H1 (cell line): ENCODE measurements around the gene CACFD1.

Experiments used
- RNF2 ChIP-seq: fragments of 200-900, 300-1000 bp; sonication (generic); IDR thresholded peaks from 2 replicates; pipeline ENCODE4 v1.7.1; 2016; ENCODE audit warnings: borderline replicate concordance, low read depth, mild to moderate bottlenecking, antibody characterized with exemption, low read length; ENCODE audit not compliant: poor library complexity, severe bottlenecking; ENCODE audit errors: missing control alignments
- RXRA ChIP-seq: IDR thresholded peaks from 2 replicates; pipeline ENCODE4 v1.6.1; 2011; ENCODE audit warnings: low read depth, mild to moderate bottlenecking, low read length, moderate library complexity; ENCODE audit not compliant: insufficient read depth
- TF ChIP-seq, protein P1 (sequence below), 3 experiments: IDR thresholded peaks; 1 replicate in 2 of 3; 2 replicates in 1 of 3; pipeline versions ENCODE4 v1.5.1 to v1.6.1; 2011; ENCODE audit warnings: low read length in 3 of 3, mild to moderate bottlenecking in 3 of 3, inconsistent platforms in 2 of 3, low read depth in 1 of 3, moderate library complexity in 1 of 3; ENCODE audit not compliant: insufficient read depth in 1 of 3; ENCODE audit errors: control extremely low read depth in 1 of 3

DNA sequence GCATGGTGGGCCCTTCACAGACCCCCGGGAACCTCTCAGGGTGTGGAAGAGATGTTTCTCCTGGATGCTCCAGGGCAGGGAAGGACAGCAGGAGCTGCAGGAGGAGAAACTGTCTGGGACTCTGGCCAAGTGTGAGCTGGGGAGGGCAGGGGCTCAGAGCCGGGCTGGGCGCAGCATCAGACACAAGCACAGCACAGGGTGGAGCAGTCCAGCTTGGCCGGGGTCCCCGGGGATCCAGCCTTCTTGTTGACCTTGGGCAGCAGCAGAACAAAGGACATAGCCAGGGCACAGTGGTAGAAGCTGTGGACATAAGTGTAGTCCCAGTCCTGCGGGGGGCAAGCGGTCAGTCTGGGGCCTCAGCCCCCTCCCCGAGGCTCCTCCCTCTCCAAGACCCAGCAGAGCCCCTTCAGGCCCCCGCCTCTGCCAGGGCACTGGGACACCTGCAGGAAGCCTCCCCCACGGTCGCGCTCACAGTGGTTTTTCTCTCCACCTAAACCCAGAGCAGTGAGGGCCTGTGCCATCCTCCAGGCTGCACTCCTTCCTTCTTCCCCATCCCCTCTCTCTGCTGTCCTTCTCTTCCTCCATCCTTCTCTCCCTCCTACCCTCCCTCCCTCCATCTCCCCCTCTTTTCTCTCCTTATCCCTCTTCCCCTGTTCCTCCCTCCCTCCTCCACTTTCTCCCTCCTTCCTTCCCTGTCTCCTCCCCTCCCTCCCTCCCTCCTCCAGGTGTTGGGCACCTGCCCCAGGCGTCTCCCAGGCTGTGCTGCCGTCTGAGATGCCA, 54.9 kb downstream of the CACFD1 start:
- TF ChIP-seq RXRA: no peak
- no peak for TF ChIP-seq RNF2
- TF ChIP-seq, protein P1, sequence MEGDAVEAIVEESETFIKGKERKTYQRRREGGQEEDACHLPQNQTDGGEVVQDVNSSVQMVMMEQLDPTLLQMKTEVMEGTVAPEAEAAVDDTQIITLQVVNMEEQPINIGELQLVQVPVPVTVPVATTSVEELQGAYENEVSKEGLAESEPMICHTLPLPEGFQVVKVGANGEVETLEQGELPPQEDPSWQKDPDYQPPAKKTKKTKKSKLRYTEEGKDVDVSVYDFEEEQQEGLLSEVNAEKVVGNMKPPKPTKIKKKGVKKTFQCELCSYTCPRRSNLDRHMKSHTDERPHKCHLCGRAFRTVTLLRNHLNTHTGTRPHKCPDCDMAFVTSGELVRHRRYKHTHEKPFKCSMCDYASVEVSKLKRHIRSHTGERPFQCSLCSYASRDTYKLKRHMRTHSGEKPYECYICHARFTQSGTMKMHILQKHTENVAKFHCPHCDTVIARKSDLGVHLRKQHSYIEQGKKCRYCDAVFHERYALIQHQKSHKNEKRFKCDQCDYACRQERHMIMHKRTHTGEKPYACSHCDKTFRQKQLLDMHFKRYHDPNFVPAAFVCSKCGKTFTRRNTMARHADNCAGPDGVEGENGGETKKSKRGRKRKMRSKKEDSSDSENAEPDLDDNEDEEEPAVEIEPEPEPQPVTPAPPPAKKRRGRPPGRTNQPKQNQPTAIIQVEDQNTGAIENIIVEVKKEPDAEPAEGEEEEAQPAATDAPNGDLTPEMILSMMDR (IDR thresholded peaks at IDR 0.05; ENCODE audit: control extremely low read depth in 1 of 3, insufficient read depth in 1 of 3, low read depth in 1 of 3, low read length in 3 of 3): no peak
